Measurements from ENCODE around the gene ARHGEF10L.

The ARHGEF10L gene

GRCh38 chr1:17594690-17595601, 55.4 kb downstream of the ARHGEF10L start:
- TF ChIP-seq CTCF (conservative IDR thresholded peaks at IDR 0.05; ENCODE audit: low read depth) = no peak
- POLR2A ChIA-PET (ENCODE audit: low non-redundant PET) = no interaction called here
- no peak overlapping the region for H3K27ac ChIP-seq
- CTCF ChIA-PET = interaction anchor here (0.7 to 1.3 kb wide), 4 partner anchors 15 to 92 kb away, joined by 3 to 4 read pairs (median 3); no protein-coding TSS in a partner anchor
- DNase-seq (ENCODE audit: low spot score) = no peak

- ChIA-PET POLR2A (ENCODE audit: low non-redundant PET) (no interaction called here), CTCF (interaction anchor here (1.7 kb wide), 1 partner anchor 93 kb away, joined by 7 read pairs; no protein-coding TSS in a partner anchor)
- no peak overlapping the region for H3K27ac ChIP-seq
- no peak for TF ChIP-seq CTCF (conservative IDR thresholded peaks at IDR 0.05; ENCODE audit: low read depth)
- DNase-seq (ENCODE audit: low spot score) = no peak
Observed at GRCh38 chr1:17595602-17595925, 56.1 kb downstream of the ARHGEF10L start.

GRCh38 chr1:17596186-17596585, 56.7 kb downstream of the ARHGEF10L start:
- H3K27ac ChIP-seq = no peak overlapping the region
- CTCF ChIA-PET = interaction anchor here (0.7 to 1.7 kb wide), 2 partner anchors 23 to 93 kb away, joined by 3 to 7 read pairs; no protein-coding TSS in a partner anchor
- DNase-seq (ENCODE audit: low spot score) = no peak
- TF ChIP-seq CTCF (conservative IDR thresholded peaks at IDR 0.05; ENCODE audit: low read depth) = no peak
- POLR2A ChIA-PET (ENCODE audit: low non-redundant PET) = no interaction called here

GRCh38 chr1:17596651-17597509, 57.4 kb downstream of the ARHGEF10L start:
- DNase-seq (ENCODE audit: low spot score) = no peak
- CTCF ChIA-PET = interaction anchor here (0.7 to 1.7 kb wide), 3 partner anchors 10 to 94 kb away, joined by 3 to 7 read pairs (median 4); no protein-coding TSS in a partner anchor
- no peak overlapping the region for H3K27ac ChIP-seq
- TF ChIP-seq CTCF (conservative IDR thresholded peaks at IDR 0.05; ENCODE audit: low read depth) = no peak
- POLR2A ChIA-PET (ENCODE audit: low non-redundant PET) = no interaction called here

- DNase-seq (ENCODE audit: low spot score) = no peak
- H3K27ac ChIP-seq = no peak overlapping the region
- ChIA-PET CTCF (interaction anchor here (0.7 to 1.1 kb wide), 2 partner anchors 10 to 21 kb away, joined by 4 read pairs; no protein-coding TSS in a partner anchor), POLR2A (ENCODE audit: low non-redundant PET) (no interaction called here)
- TF ChIP-seq CTCF (conservative IDR thresholded peaks at IDR 0.05; ENCODE audit: low read depth) = no peak
Observed at GRCh38 chr1:17597651-17598050, 58.2 kb downstream of the ARHGEF10L start.

- no peak for TF ChIP-seq CTCF (conservative IDR thresholded peaks at IDR 0.05; ENCODE audit: low read depth)
- ChIA-PET POLR2A (ENCODE audit: low non-redundant PET) (no interaction called here), CTCF (interaction anchor here (0.7 to 1.1 kb wide), 3 partner anchors 9 to 96 kb away, joined by 3 to 4 read pairs (median 4); no protein-coding TSS in a partner anchor)
- no peak overlapping the region for H3K27ac ChIP-seq
- DNase-seq (ENCODE audit: low spot score) = no peak
Observed at GRCh38 chr1:17598251-17598650, 58.8 kb downstream of the ARHGEF10L start.
